ENCODE results near the gene SPCS1.

DNA sequence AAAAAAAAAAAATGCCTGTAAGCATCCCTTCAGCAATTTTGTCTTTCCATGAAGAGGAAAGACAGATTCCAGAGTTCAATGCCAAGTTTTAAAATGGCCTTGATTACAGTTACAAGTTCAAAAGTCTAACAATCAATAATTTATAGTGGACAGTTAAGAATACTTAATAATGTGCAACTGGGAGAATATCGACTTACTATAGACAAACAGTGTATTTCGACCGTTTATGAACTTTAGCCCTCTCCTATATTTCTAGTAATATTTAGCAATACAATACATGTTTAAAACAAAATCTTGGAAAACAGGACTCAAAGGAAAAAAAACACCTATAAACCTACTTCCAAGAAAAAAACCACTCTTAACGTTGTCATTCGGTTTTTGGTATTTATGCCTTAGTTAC is 21.7 kb upstream of the SPCS1 start:
- TF ChIP-seq, protein P1, sequence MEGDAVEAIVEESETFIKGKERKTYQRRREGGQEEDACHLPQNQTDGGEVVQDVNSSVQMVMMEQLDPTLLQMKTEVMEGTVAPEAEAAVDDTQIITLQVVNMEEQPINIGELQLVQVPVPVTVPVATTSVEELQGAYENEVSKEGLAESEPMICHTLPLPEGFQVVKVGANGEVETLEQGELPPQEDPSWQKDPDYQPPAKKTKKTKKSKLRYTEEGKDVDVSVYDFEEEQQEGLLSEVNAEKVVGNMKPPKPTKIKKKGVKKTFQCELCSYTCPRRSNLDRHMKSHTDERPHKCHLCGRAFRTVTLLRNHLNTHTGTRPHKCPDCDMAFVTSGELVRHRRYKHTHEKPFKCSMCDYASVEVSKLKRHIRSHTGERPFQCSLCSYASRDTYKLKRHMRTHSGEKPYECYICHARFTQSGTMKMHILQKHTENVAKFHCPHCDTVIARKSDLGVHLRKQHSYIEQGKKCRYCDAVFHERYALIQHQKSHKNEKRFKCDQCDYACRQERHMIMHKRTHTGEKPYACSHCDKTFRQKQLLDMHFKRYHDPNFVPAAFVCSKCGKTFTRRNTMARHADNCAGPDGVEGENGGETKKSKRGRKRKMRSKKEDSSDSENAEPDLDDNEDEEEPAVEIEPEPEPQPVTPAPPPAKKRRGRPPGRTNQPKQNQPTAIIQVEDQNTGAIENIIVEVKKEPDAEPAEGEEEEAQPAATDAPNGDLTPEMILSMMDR (conservative IDR thresholded peaks at IDR 0.05): no peak
- no peak for TF ChIP-seq ZFX (IDR thresholded peaks at IDR 0.05)

Measured in C4-2B (cell line).